GM23248 (cell line): ENCODE data around the gene GKAP1.

Experiments
- EZH2 ChIP-seq: fragments of 200-600 bp; sonication (generic); IDR thresholded peaks from 2 replicates; pipeline ENCODE4 v1.6.1; 2018; ENCODE audit warnings: antibody characterized with exemption, mild to moderate bottlenecking; ENCODE audit not compliant: insufficient read depth, poor library complexity, severe bottlenecking
- EZH2phosphoT487 ChIP-seq: fragments of 200-600 bp; sonication (generic); IDR thresholded peaks from 2 replicates; pipeline ENCODE4 v1.6.1; 2018; ENCODE audit warnings: antibody characterized with exemption, moderate library complexity, mild to moderate bottlenecking, low read depth; ENCODE audit not compliant: insufficient read depth

GRCh38 chr9:83714329-83714728 lies 103.2 kb downstream of the GKAP1 start:
- TF ChIP-seq EZH2 (no peak), EZH2phosphoT487 (no peak)
